ENCODE measurements around the gene SLC35F5. TPM values are rescaled to one million over a fixed set of nuclear protein-coding genes. Genes with fewer than 3 reads are reported as not detected.
"Not testable (repeated sequence)": the region's sequence is repeated elsewhere in the genome, so short reads cannot be mapped to it uniquely, and the experiment has no call there.

The SLC35F5 gene
- total RNA-seq, 2 experiments from 2014 or later: 51.1 to 56.3 TPM

DNA sequence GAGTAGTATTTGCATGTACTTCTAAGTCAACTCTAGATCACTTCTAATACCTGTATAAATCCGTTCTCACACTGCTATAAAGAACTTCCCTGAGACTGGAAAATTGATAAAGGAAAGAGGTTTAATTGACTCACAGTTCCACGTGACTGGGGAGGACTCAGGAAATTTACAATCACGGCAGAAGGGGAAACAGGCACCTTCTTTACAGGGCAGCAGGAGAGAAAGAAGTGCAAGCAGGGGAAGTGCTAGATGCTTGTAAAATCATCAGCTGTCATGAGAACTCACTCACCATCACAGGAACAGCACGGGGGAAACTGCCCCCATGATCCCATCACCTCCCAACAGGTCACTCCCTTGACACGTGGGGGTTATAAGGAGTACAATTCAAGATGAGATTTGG, 24.0 kb upstream of the SLC35F5 start:
- H3K4me3 ChIP-seq (ENCODE audit: low read depth, low read length, poor library complexity, severe bottlenecking): peak overlapping the region; percentile 3
- H4K20me1 ChIP-seq (ENCODE audit: insufficient read depth, low read length): no peaks in the 10 kb centered on the region
- BruUV-seq (replicated peaks): no TSS peak
- H3K9me3 ChIP-seq (ENCODE audit: low read length): peaks cover 6% of the 10 kb centered on the region; the same call in 1 of the 2 replicates
- H3K4me2 ChIP-seq (ENCODE audit: low read length): 0 out of 2 replicates have a peak overlapping the region, but pooled peaks have one; percentile 16
- CTCF ChIA-PET (ENCODE audit: unreplicated experiment): no interaction called here
- DNase-seq (ENCODE audit: low spot score): no peak
- H3K36me3 ChIP-seq (ENCODE audit: insufficient read depth, low read length): no peaks in the 10 kb centered on the region
- TF ChIP-seq, protein P1, sequence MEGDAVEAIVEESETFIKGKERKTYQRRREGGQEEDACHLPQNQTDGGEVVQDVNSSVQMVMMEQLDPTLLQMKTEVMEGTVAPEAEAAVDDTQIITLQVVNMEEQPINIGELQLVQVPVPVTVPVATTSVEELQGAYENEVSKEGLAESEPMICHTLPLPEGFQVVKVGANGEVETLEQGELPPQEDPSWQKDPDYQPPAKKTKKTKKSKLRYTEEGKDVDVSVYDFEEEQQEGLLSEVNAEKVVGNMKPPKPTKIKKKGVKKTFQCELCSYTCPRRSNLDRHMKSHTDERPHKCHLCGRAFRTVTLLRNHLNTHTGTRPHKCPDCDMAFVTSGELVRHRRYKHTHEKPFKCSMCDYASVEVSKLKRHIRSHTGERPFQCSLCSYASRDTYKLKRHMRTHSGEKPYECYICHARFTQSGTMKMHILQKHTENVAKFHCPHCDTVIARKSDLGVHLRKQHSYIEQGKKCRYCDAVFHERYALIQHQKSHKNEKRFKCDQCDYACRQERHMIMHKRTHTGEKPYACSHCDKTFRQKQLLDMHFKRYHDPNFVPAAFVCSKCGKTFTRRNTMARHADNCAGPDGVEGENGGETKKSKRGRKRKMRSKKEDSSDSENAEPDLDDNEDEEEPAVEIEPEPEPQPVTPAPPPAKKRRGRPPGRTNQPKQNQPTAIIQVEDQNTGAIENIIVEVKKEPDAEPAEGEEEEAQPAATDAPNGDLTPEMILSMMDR (conservative IDR thresholded peaks at IDR 0.05; ENCODE audit: low read length): no peak
- TF ChIP-seq EZH2phosphoT487 (IDR thresholded peaks at IDR 0.05; ENCODE audit: borderline replicate concordance, low read depth, low read length): no peak
- peaks cover 8% of the 10 kb centered on the region for H3K4me1 ChIP-seq (ENCODE audit: insufficient read depth, low read length, poor library complexity, severe bottlenecking)
- POLR2A ChIA-PET: no interaction called here
- H3K27ac ChIP-seq (ENCODE audit: low read depth, low read length, poor library complexity, severe bottlenecking): no peak overlapping the region
- no peaks in the 10 kb centered on the region for H3K79me2 ChIP-seq (ENCODE audit: insufficient read depth, low read depth, low read length)
- peak overlapping the region; percentile 86 for H2AFZ ChIP-seq (ENCODE audit: low read length)
- intact Hi-C loops (cut with micrococcal nuclease; ENCODE audit: unreplicated experiment): no loop called here
- no peaks in the 10 kb centered on the region for H3K9me2 ChIP-seq (ENCODE audit: insufficient read depth, low read length)

DNA sequence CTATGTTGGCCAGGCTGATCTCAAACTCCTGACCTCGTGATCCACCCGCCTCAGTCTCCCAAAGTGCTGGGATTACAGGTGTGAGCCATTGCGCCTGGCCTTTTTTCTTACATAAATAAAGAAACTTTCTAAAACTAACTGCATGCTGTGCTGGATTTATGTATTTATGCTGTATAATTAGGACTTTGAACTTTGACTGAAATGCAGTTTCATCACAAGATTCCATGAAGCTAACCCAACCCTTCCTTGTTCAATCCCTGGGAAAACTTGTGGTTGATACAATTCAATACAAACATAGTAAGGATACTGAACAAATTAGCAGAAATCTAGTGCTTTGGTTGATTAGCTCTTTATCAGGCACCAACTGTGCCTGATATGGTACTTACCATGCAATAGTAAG, 20.9 kb upstream of the SLC35F5 start:
- CTCF ChIA-PET (ENCODE audit: unreplicated experiment): no interaction called here
- intact Hi-C loops (cut with micrococcal nuclease; ENCODE audit: unreplicated experiment): no loop called here
- TF ChIP-seq EZH2phosphoT487 (IDR thresholded peaks at IDR 0.05; ENCODE audit: borderline replicate concordance, low read depth, low read length): no peak
- TF ChIP-seq, protein P1 (conservative IDR thresholded peaks at IDR 0.05; ENCODE audit: low read length): no peak
- Histone ChIP-seq H3K27ac (ENCODE audit: low read depth, low read length, poor library complexity, severe bottlenecking) (no peak overlapping the region), H3K9me2 (ENCODE audit: insufficient read depth, low read length) (no peaks in the 10 kb centered on the region), H4K20me1 (ENCODE audit: insufficient read depth, low read length) (no peaks in the 10 kb centered on the region), H3K79me2 (ENCODE audit: insufficient read depth, low read depth, low read length) (no peaks in the 10 kb centered on the region), H2AFZ (ENCODE audit: low read length) (no peak overlapping the region), H3K4me3 (ENCODE audit: low read depth, low read length, poor library complexity, severe bottlenecking) (no peak overlapping the region), H3K9me3 (ENCODE audit: low read length) (peaks cover 6% of the 10 kb centered on the region; the same call in 1 of the 2 replicates), H3K4me2 (ENCODE audit: low read length) (no peak overlapping the region), H3K4me1 (ENCODE audit: insufficient read depth, low read length, poor library complexity, severe bottlenecking) (peaks cover 14% of the 10 kb centered on the region), H3K36me3 (ENCODE audit: insufficient read depth, low read length) (no peaks in the 10 kb centered on the region)
- no peak for DNase-seq (ENCODE audit: low spot score)
- no TSS peak for BruUV-seq (replicated peaks)
- POLR2A ChIA-PET: interaction anchor here (0.5 to 1.2 kb wide), 3 partner anchors 81 to 216 kb away, joined by 3 to 4 read pairs (median 3); no protein-coding TSS in a partner anchor

DNA sequence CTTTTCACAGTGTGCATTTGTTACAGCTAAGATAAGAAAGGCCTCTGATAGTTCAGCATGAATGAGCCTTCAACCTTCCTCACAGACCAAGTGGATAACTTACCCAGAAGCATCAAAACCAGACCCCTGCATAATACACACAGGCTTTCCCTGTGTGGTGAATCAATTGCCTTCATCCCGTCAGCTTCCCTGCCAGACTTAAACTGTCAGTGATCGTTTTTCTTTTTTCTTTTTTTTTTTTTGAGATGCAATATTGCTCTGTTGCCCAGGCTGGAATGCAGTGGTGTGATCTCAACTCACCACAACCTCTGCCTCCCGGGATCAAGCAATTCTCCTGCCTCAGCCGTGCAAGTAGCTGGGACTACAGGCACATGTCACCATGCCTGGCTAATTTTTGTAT, 20.5 kb upstream of the SLC35F5 start:
- Histone ChIP-seq H3K36me3 (ENCODE audit: insufficient read depth, low read length) (no peaks in the 10 kb centered on the region), H3K9me2 (ENCODE audit: insufficient read depth, low read length) (no peaks in the 10 kb centered on the region), H3K27ac (ENCODE audit: low read depth, low read length, poor library complexity, severe bottlenecking) (no peak overlapping the region), H3K79me2 (ENCODE audit: insufficient read depth, low read depth, low read length) (no peaks in the 10 kb centered on the region), H3K4me3 (ENCODE audit: low read depth, low read length, poor library complexity, severe bottlenecking) (no peak overlapping the region), H3K4me2 (ENCODE audit: low read length) (no peak overlapping the region), H4K20me1 (ENCODE audit: insufficient read depth, low read length) (no peaks in the 10 kb centered on the region), H3K4me1 (ENCODE audit: insufficient read depth, low read length, poor library complexity, severe bottlenecking) (peaks cover 14% of the 10 kb centered on the region), H3K9me3 (ENCODE audit: low read length) (peaks cover 6% of the 10 kb centered on the region; the same call in 1 of the 2 replicates), H2AFZ (ENCODE audit: low read length) (no peak overlapping the region)
- POLR2A ChIA-PET: interaction anchor here (0.5 to 1.2 kb wide), 2 partner anchors 82 to 91 kb away, joined by 3 to 4 read pairs; no protein-coding TSS in a partner anchor
- intact Hi-C loops (cut with micrococcal nuclease; ENCODE audit: unreplicated experiment): no loop called here
- CTCF ChIA-PET (ENCODE audit: unreplicated experiment): no interaction called here
- BruUV-seq (replicated peaks): no TSS peak
- no peak for DNase-seq (ENCODE audit: low spot score)
- no peak for TF ChIP-seq EZH2phosphoT487 (IDR thresholded peaks at IDR 0.05; ENCODE audit: borderline replicate concordance, low read depth, low read length)
- TF ChIP-seq, protein P1 (conservative IDR thresholded peaks at IDR 0.05; ENCODE audit: low read length): no peak

DNA sequence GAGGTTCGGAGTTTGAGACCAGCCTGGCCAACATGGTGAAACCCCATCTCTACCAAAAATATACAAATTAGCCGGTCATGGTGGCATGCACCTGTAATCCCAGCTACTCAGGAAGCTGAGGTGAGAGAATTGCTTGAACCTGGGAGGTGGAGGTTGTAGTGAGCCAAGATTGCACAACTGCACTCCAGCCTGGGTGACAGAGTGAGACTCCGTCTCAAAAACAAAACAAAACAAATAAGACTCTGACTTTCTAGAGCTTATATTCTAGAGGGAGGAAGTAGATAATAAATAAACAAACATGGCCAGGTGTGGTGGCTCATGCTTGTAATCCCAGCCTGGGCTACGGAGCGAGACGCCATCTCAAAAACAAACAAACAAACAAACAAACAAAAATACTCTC, 18.2 kb upstream of the SLC35F5 start:
- H4K20me1 ChIP-seq (ENCODE audit: insufficient read depth, low read length); H3K4me3 ChIP-seq (ENCODE audit: low read depth, low read length, poor library complexity, severe bottlenecking); H3K9me3 ChIP-seq (ENCODE audit: low read length); H3K4me2 ChIP-seq (ENCODE audit: low read length); H3K4me1 ChIP-seq (ENCODE audit: insufficient read depth, low read length, poor library complexity, severe bottlenecking); H3K36me3 ChIP-seq (ENCODE audit: insufficient read depth, low read length); BruUV-seq (replicated peaks); H2AFZ ChIP-seq (ENCODE audit: low read length); intact Hi-C loops (cut with micrococcal nuclease; ENCODE audit: unreplicated experiment); H3K27ac ChIP-seq (ENCODE audit: low read depth, low read length, poor library complexity, severe bottlenecking); DNase-seq (ENCODE audit: low spot score); CTCF ChIA-PET (ENCODE audit: unreplicated experiment); H3K9me2 ChIP-seq (ENCODE audit: insufficient read depth, low read length); H3K79me2 ChIP-seq (ENCODE audit: insufficient read depth, low read depth, low read length): not testable (repeated sequence)
- POLR2A ChIA-PET: interaction anchor here (0.6 to 1.0 kb wide), 2 partner anchors 90 to 119 kb away, joined by 3 to 7 read pairs; no protein-coding TSS in a partner anchor
